Hepatocyte (in vitro differentiated cells): ENCODE results near the gene ADGRB2.

Experiments
- EZH2phosphoT487 ChIP-seq: fragments of 200-600 bp; sonication (generic); IDR thresholded peaks from one replicate; pipeline ENCODE4 v1.6.1; 2018; ENCODE audit warnings: antibody characterized with exemption, mild to moderate bottlenecking, low read depth, moderate library complexity; ENCODE audit not compliant: unreplicated experiment, severe bottlenecking
- TF ChIP-seq, protein P1 (sequence below): fragments of 200-600 bp; sonication (generic); IDR thresholded peaks from 2 replicates; pipeline ENCODE4 v1.5.1; 2016; ENCODE audit warnings: antibody characterized with exemption, mild to moderate bottlenecking; ENCODE audit not compliant: poor library complexity

DNA sequence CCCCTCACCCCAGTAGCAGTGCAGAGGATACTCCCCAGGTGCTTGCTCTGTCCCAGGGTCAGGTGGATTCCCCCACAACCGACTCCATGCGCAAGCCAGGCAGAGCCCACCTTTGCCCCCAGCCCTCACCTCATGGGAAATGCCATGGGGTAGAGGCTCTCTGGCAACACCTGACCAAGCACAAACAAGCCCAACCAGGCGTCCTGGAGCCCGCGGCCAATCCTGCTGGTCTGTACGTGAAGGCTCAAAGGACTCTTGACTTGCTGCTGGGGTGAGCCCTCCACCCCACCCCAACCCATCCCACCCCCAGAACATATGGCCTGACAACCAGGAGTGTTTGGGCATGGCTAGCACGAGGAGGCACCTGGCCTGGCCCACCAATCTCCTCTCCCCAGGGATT is 1.8 kb downstream of the ADGRB2 start:
- TF ChIP-seq, protein P1, sequence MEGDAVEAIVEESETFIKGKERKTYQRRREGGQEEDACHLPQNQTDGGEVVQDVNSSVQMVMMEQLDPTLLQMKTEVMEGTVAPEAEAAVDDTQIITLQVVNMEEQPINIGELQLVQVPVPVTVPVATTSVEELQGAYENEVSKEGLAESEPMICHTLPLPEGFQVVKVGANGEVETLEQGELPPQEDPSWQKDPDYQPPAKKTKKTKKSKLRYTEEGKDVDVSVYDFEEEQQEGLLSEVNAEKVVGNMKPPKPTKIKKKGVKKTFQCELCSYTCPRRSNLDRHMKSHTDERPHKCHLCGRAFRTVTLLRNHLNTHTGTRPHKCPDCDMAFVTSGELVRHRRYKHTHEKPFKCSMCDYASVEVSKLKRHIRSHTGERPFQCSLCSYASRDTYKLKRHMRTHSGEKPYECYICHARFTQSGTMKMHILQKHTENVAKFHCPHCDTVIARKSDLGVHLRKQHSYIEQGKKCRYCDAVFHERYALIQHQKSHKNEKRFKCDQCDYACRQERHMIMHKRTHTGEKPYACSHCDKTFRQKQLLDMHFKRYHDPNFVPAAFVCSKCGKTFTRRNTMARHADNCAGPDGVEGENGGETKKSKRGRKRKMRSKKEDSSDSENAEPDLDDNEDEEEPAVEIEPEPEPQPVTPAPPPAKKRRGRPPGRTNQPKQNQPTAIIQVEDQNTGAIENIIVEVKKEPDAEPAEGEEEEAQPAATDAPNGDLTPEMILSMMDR: no peak
- TF ChIP-seq EZH2phosphoT487: no peak
